HG02970 (cell line): Measurements from ENCODE around the gene PPP1R37.

Source experiments
- ATAC-seq: cut with Tn5 transposase; IDR thresholded peaks from one replicate; pipeline ENCODE4 v1.9.1; 2021; ENCODE audit warnings: mild to moderate bottlenecking, moderate library complexity, moderate number of reproducible peaks; ENCODE audit not compliant: unreplicated experiment, low FRiP score

Gene PPP1R37, protein sequence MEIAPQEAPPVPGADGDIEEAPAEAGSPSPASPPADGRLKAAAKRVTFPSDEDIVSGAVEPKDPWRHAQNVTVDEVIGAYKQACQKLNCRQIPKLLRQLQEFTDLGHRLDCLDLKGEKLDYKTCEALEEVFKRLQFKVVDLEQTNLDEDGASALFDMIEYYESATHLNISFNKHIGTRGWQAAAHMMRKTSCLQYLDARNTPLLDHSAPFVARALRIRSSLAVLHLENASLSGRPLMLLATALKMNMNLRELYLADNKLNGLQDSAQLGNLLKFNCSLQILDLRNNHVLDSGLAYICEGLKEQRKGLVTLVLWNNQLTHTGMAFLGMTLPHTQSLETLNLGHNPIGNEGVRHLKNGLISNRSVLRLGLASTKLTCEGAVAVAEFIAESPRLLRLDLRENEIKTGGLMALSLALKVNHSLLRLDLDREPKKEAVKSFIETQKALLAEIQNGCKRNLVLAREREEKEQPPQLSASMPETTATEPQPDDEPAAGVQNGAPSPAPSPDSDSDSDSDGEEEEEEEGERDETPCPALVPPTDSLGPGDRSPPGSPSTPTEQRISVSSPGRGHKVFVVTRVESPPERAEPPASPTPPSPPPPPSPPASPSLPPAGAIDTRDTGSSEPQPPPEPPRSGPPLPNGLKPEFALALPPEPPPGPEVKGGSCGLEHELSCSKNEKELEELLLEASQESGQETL

DNA sequence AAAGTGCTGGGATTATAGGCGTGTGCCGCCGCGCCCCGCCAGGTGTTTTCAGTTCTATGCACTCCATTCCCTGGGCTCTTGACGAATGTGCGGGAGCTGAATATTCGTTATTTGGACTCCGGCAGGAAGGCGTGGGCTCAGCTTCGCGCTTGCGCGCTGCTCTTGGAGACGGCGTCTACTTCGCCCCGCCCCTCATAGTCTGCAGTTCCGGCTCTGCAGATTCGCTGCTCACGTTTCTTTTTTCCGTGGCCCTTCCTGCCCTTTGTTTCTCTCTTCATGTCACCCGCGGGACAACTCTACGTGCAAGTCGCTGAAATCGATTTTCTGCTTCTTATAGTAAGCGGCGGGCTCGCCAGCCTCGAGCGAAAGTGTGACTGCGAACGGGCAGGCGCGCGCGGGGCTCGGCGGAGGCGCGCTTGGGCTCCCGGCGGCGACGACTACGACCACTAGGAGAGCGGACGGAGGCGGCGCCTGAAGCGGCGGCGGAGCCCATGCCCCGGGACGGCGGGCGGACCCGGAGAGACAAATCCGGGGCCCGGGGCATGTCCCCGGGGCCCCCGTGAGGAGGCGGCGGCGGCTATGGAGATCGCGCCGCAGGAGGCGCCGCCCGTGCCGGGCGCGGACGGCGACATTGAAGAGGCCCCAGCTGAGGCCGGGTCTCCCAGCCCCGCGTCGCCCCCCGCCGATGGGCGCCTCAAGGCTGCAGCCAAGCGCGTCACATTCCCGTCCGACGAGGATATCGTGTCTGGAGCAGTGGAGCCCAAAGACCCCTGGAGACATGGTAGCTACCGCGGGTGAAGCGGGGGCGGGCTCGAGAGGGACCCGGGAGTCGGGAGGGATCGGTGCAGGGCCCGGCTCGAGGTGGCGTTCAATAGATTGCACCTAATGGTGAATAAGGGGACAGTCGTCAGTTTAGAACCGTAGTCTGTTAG lies at the start of gene PPP1R37:
Gene PPP1R37, plus strand, starts transcription at position 433 of the 932 bp plus-strand sequence. Its CDS starts 147 bp downstream, at position 580.
- peak; percentile 58 for ATAC-seq

DNA sequence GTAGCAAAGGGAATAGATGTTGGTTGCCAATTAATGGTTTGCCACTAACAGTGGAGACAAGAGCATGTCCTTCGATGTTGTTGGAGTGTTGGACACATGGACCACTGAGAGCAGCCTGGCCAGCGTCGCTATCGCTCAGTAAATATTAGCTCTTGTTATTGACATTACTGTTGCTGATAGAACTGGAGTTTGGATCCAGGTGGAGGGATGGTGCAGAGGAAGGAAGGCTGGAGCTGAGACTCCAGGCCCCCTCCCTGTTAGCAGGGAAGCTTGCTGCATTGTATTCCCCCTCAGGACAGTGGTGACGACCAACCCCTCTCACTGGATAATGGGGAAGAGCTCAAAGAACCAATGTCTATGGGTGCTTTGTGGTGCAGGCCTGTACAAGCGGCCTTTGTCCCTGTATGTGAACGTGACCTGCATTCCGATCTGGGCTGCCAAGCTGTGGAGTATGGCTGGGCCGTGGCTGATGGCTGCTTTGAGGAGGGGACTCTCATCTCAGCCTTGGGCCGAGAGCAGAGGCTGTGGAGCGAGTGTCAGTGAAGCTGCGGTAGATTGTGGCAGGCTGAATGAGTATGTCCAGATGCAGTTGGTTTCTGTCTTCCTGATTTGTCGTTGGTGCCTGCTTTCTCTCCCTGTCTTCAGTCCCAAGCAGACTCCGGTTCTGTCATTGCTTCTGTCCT lies 47.2 kb upstream of the PPP1R37 start:
- ATAC-seq, result no peak

DNA sequence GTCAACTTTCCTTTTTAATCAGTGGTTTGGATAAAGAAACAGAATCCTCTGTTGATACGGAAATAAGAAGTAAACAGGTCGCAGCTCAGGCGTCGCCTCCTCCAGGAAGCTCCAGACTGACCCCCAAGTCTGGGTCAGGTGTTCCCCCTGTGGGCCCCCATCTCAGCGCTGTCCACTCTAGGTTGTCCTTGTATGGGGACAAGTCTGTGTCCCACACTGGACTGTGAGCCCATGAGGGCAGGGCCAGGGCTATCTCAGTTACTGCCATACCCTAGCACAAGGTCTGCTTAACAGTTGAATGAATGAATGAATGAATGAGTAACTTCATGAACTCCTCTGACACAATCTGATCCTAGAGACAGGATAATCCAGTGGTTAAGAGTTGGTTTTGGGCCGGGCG lies 46.6 kb upstream of the PPP1R37 start:
- ATAC-seq, result no peak

DNA sequence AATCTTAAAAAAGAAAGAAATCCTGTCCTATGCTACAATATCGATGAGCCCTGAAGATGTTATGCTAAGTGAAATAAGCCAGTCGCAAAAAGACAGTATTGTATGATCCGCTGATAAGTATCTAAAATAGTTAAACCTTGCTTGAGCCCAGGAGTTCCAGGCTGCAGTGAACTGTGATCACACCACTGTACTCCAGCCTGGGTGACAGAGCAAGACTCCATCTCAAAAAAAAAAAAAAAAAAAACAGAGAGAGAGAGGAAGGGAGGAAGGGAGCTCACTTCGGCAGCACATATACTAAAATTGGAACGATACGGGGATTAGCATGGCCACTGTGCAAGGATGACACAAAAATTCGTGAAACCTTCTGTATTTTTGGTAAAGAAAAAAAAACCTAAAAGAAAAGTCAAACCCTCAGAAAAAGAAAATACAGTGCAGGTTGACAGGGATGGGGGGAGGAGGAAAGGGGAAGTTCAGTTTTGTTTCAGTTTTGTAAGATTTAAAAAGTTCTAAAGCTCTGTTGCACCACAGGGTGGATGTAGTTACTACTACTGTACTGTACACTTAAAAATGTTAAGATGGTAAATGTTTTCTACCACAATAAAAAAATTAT lies 45.7 kb upstream of the PPP1R37 start:
- ATAC-seq, result no peak

DNA sequence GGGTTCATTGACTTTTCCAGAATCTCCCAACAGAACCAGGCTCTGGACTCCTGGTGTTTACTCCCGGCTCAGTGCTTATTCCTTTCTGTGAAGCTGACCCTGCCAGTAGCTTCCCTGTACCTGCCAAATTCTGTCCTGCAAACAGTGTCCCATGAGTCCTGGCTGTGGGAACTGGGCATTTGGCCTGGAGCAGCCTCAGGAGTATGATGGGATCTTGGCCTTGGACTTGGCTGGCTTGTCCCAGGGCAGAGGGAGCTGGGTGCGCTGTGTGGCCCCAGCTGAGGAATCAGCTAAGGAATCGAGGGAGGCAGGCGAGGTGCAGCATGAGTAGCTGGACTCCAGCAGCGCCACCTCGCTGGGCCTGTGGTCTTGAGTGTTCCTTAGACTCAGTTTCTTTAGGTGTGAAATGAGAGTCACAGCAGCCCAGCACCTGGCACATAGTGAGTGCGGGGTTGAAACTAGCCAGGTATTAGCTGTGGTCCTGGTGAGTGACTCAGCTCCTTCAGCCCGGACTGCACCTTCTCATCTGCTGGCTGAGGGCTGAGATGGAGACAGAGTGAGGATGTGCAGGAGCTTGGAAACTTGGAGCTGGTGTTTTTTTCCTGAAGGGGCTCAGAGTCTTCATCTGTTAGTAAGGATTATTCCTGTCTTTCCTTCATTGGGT lies 43.8 kb upstream of the PPP1R37 start:
- ATAC-seq, result no peak

DNA sequence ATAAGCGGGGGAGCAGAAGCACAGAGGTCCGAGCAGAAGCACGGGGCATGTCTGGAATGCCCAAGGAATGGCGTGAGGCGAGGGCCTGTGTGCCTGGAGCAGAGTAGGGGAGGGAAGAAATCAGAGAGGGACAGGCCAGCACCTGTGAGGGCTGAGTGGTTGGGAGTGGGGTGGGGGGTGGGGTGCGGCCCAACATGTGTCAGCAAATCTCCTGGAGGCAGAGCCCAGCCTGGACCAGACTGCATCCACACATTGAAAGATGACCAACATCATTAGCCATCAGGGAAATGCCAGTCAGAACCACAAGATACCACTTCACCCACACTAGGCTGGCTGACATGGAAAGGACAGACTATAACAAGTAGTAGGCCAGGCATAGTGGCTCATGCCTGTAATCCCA lies 42.9 kb upstream of the PPP1R37 start:
- ATAC-seq, result no peak

DNA sequence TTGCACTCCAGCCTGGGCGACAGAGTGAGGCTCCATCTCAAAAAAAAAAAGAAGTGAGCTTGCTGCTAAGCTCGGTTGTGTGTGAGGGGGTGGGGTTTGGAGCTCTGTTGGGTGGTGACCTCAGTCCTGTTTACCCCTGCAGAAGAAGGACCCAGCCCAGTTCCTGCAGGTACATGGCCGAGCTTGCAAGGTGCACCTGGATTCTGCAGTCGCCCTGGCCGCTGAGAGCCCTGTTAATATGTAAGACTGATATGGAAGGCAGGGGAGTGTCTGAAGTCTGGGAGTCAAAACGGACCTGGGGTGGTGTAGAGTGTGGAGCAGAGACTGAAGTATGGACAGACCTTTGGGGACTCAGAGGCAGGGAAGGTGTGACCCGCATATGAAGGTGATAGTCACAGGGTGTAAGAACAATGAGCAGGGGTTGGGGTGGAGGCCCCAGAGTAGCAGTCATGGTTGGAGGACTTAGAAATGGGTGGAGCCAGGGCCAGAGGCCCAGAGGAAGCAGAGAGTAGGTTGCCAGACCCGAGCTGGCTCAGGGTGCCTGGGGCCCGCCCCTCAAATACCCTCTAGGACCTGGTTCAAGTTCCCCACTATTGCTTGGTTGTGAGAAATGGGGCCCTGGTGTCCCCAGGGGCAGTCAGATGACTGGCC lies 40.9 kb upstream of the PPP1R37 start:
- ATAC-seq, result no peak

DNA sequence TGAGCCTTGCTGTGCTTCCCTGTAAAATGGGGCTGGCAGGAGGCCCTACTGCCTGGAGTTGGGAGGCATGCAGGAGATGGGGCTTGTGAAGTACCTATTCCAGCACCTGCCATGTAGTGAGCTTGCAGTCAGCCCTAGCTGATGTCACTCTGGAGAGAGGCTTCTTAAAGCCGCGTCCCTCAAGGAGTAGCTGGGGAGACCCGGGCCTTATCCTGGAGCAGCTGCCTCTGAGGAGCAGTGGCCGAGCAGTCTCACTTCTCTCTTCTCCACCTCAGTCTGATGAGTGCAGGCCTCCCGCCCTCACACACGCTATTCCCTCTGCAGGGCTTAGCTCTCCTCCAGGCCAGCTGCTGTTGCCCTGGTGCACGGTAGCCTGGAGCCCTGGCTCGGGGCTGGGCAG lies 36.1 kb upstream of the PPP1R37 start:
- no peak for ATAC-seq

DNA sequence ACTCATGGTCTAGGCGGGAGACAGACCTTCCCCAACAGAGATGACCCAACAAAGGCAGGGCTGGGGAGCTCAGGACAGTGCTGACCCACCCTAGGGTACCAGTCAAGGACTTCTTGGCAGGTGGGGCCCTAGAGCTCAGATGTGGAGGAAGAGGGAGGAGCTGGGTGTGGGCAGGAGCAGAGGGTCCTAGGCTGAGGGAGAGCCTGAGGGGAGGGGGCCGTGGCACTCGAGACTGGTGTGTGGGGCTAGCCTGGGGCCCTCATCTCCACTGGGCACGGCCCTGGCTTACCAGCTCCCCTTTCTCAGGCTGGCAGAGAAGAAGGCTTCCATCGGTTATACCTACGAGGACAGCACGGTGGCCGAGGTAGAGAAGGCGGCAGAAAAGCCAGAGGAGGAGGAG lies 35.5 kb upstream of the PPP1R37 start:
- no peak for ATAC-seq

DNA sequence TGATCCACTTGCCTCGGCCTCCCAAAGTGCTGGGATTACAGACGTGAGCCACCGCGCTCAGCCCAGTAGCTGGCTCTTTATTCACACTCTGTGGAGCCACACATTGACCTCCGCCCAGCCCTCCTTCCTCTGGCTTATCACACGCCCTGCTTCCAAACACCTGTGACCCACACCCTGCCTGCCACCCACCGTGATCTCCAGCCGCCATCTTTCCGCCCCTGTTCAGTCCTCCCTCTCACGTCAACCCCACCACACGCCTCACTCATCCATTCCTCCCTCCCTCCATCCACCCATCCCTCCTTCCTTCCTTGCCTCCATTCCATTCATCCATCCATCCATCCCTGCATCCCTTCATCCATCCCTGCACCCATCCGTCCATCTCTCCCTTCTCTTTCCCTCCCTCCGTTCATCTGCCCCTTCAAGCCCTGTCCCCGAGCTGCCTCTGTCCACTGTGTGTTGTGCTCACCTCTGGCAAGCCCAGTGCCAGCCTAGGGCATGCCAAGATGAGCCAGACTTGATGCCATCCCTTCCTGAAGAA lies 34.3 kb upstream of the PPP1R37 start:
- ATAC-seq, result no peak

DNA sequence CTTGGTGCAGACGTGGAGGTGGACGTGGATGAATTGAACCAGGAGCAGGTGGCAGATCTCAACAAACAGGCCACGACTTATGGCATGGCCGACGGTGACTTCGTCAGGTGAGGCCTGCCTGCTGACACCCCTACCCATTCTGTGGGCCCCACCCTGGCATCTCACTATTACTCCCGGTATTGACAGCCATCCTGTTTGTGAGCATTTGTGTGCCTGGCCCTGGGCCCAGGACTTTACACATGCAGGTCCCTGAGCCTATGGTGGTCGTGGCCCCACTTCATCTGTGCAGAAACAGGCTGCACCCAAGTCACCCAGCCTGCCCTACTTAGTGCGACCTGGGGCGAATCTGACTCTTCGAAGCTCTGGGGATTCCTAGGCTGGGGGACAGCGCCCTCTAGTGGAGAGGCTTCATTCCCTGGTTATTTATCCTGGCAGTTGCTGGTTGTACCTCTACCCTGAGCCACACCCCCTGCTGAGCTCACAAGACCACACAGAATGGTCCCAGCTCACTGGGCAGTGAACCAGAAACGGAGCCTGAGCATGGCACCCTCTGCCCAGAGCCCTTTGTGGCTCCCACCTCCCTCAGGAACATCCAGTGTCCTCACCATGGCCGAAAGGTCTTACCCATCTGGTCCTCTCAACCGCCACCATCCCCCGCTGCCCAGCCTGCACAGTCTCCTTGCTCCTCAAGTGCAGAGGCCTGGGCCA lies 33.6 kb upstream of the PPP1R37 start:
- ATAC-seq, result no peak

DNA sequence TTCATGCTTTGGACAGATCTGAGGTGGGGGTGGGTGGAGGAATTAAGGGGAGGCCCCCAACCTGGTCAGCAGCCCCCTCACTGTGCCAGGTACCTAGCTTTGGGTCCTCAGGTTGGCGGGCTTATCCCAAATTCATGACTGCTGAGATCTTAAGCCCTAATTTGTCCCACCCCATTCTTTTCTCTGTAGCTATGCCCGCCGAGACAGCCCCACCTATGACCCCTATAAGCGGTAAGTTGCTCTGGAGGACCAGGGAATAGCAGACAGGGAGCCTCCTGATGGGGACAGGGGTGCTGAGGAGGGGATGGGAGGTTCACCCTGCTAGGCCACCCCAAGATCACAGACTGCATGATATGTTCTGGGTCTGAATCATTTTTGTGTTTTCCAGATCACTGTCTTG lies 31.0 kb upstream of the PPP1R37 start:
- ATAC-seq, result no peak

DNA sequence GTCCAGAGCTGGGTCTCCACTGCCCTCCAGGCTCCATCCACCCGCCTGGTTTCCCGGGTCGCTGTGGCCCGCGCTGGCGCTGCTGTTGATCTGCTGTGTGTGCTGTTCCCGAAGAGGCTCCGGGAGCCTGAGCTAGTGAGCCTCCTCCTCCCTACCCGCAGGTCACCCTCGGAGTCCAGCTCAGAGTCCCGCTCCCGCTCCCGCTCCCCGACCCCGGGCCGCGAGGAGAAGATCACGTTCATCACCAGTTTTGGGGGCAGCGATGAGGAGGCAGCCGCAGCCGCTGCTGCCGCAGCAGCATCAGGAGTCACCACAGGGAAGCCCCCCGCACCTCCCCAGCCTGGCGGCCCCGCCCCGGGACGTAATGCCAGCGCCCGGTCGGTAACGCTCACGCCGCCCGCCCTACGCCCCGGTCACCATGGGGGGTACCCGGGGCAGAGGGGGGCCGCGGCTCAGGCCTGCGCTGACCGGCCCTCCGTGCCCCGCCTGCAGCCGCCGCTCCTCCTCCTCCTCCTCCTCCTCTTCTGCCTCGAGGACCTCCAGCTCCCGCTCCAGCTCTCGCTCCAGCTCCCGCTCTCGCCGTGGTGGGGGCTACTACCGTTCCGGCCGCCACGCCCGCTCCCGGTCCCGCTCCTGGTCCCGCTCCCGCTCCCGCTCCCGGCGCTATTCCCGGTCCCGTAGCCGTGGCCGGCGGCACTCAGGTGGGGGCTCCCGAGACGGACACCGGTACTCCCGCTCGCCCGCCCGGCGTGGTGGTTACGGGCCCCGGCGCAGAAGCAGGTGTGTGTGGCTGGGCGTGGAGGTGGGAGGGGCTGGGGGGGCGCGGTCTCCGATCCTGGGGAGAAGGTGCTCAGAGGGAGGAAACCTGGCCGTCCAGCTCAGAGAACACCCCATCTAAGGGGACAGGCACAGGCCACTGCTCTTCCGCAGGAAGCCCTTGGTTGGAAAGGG lies 28.9 kb upstream of the PPP1R37 start:
- ATAC-seq, result no peak

DNA sequence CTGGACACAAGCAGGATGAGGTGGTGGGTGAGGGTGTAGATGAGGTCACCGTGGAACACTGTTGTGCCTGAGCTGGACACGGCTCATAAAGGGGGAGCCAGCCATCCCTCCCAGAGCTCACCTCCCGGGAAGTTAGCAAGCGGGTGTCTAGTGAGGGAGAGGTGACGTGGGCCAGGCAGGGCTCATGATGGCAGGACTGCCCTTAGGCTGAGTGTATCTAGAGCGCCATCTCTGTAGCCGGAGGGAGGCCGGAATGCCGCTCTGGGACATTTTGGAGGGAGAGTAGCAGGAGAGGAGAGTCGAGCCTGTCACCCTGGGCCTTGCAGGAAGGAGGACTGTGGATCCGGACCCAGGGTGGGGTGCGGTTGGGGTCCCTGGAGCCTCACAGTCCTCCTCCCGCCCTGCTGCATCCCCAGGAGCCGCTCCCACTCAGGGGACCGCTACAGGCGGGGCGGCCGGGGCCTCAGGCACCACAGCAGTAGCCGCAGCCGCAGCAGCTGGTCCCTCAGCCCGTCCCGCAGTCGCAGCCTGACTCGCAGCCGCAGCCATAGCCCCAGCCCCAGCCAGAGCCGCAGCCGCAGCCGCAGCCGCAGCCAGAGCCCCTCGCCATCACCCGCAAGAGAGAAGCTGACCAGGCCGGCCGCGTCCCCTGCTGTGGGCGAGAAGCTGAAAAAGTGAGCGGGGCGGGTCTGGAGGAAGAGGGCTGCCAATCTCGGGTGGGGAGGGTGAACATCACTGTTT lies 25.9 kb upstream of the PPP1R37 start:
- no peak for ATAC-seq

DNA sequence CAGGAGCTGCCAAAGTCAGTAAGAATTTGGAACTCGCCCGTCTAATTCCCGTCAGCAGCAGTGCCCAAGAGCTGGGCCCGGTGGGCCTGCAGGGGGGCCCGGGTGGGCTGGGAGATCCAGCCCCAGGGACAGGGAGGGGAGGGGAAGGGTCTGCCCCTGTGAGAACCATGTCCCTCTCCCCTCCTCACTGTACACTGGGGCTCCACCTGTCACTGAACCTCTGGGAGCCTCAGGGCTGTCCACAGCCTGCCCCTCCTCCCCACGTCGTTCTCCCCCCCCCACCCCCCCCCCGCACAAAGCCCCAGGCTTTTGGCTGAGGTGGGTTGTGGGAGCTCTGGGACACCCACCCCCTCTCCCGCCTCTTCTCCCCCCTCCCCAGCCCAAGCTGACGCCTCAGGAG lies 24.9 kb upstream of the PPP1R37 start:
- ATAC-seq, result no peak

DNA sequence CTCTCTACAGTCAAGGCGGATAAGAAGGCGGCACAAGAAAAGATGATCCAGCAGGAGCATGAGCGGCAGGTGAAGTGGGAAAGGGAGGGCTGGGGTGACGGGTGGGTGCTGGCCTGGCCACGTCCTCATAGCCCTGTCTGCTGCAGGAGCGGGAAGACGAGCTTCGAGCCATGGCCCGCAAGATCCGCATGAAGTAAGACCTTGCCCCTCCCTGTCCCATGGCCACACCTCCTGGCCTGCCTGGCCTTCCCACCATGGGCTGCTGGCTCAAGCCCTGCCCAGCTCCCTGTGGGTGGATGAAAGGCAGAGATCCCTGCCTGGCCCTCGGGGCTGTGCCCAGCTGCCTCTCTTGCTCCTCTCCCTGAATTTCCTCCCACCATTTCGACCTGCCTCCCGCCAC lies 23.9 kb upstream of the PPP1R37 start:
- ATAC-seq, result no peak
